GM12875 (cell line): Measurements from ENCODE around the gene KRTAP9-2.
"Not testable (repeated sequence)": the region's sequence is repeated elsewhere in the genome, so short reads cannot be mapped to it uniquely, and the experiment has no call there.

Experiments
- H3K4me3 ChIP-seq: one replicate; pipeline ENCODE4 v1.5.1; 2011; ENCODE audit warnings: low read depth, low read length, control low read depth
- CTCF ChIP-seq: IDR thresholded peaks from 2 replicates; pipeline ENCODE4 v1.5.1; 2011; ENCODE audit warnings: low read depth, mild to moderate bottlenecking, control low read depth, inconsistent platforms, low read length, moderate library complexity, borderline replicate concordance; ENCODE audit not compliant: insufficient read depth

KRTAP9-2 gene

GRCh38 chr17:41251261-41251660 lies 24.8 kb downstream of the KRTAP9-2 start:
- TF ChIP-seq CTCF: no peak
- no peak overlapping the region for H3K4me3 ChIP-seq

GRCh38 chr17:41254861-41255260 lies 28.4 kb downstream of the KRTAP9-2 start:
- H3K4me3 ChIP-seq: no peak overlapping the region
- no peak for TF ChIP-seq CTCF

- H3K4me3 ChIP-seq: not testable (repeated sequence)
Measured at GRCh38 chr17:41255381-41256290, 29.2 kb downstream of the KRTAP9-2 start, which contains the start of gene KRTAP9-9. Gene KRTAP9-9 (plus strand): TSS chr17:41255384.

GRCh38 chr17:41256291-41256685 lies 29.8 kb downstream of the KRTAP9-2 start:
- H3K4me3 ChIP-seq: no peak overlapping the region
- TF ChIP-seq CTCF: no peak

- H3K4me3 ChIP-seq: no peak overlapping the region
- TF ChIP-seq CTCF: no peak
Measured at GRCh38 chr17:41258406-41258805, 32.0 kb downstream of the KRTAP9-2 start.

GRCh38 chr17:41263212-41263611 lies 36.8 kb downstream of the KRTAP9-2 start:
- TF ChIP-seq CTCF: no peak
- H3K4me3 ChIP-seq: no peak overlapping the region

GRCh38 chr17:41264599-41264998 lies 38.2 kb downstream of the KRTAP9-2 start:
- H3K4me3 ChIP-seq: no peak overlapping the region
- TF ChIP-seq CTCF: no peak
